Cardiac fibroblast (primary cell): ENCODE measurements around the gene INAVA.

Experiments
- DNase-seq, 2 donors: peaks; one replicate each; pipeline versions ENCODE4 v3.0.0 to v3.0.0-alpha.2; 2010; ENCODE audit warnings: low read depth in 2 of 2
- H3K4me3 ChIP-seq, 2 donors: replicated peaks in 1 of 2; 1 replicate in 1 of 2; 2 replicates in 1 of 2; pipeline ENCODE4 v1.5.1; 2011; ENCODE audit warnings: low read depth in 2 of 2, low read length in 2 of 2, mild to moderate bottlenecking in 2 of 2, moderate library complexity in 1 of 2
- CTCF ChIP-seq: IDR thresholded peaks from one replicate; pipeline ENCODE4 v1.5.1; 2011; ENCODE audit warnings: low read depth, mild to moderate bottlenecking, low read length, inconsistent platforms

INAVA gene

GRCh38 chr1:200895801-200896530, 1.3 kb downstream of the INAVA start:
- no peak for DNase-seq
- H3K4me3 ChIP-seq, result no peak overlapping the region
- TF ChIP-seq CTCF, result no peak

- no peak for TF ChIP-seq CTCF
- no peak overlapping the region for H3K4me3 ChIP-seq
- DNase-seq, result peak in 1 of 2 donors; percentile 51
Observed at GRCh38 chr1:200896531-200897196, 2.0 kb downstream of the INAVA start.

- no peak overlapping the region for H3K4me3 ChIP-seq
- TF ChIP-seq CTCF, result no peak
- DNase-seq, result no peak
Observed at GRCh38 chr1:200897259-200897658, 2.6 kb downstream of the INAVA start.

GRCh38 chr1:200899015-200899386, 4.3 kb downstream of the INAVA start:
- no peak for TF ChIP-seq CTCF
- no peak overlapping the region for H3K4me3 ChIP-seq
- no peak for DNase-seq

GRCh38 chr1:200899451-200899915, 4.8 kb downstream of the INAVA start:
- no peak for TF ChIP-seq CTCF
- DNase-seq, result no peak
- H3K4me3 ChIP-seq, result no peak overlapping the region

GRCh38 chr1:200899954-200900867, 5.5 kb downstream of the INAVA start:
- TF ChIP-seq CTCF, result no peak
- no peak for DNase-seq
- no peak overlapping the region for H3K4me3 ChIP-seq
